GM12892 (cell line): ENCODE data around the gene ADD2.

Experiments
- DNase-seq: peaks from one replicate; pipeline ENCODE4 v3.0.0; 2011; ENCODE audit not compliant: insufficient read length
- FAIRE-seq: peaks from 2 replicates; lab custom pipeline; 2011; peaks lifted over from hg19 to GRCh38; lab: Jason Lieb, UNC
- POLR2A ChIP-seq: IDR thresholded peaks from 2 replicates; pipeline ENCODE4 v1.6.1; 2011; ENCODE audit warnings: low read depth, low read length, control low read depth
- POLR2AphosphoS5 ChIP-seq: IDR thresholded peaks from 2 replicates; pipeline ENCODE4 v1.6.1; 2011; ENCODE audit warnings: low read depth, low read length, control low read depth
- TAF1 ChIP-seq: IDR thresholded peaks from 2 replicates; pipeline ENCODE4 v1.6.1; 2011; ENCODE audit warnings: low read depth, mild to moderate bottlenecking, control low read depth, low read length, borderline replicate concordance

Gene ADD2

DNA sequence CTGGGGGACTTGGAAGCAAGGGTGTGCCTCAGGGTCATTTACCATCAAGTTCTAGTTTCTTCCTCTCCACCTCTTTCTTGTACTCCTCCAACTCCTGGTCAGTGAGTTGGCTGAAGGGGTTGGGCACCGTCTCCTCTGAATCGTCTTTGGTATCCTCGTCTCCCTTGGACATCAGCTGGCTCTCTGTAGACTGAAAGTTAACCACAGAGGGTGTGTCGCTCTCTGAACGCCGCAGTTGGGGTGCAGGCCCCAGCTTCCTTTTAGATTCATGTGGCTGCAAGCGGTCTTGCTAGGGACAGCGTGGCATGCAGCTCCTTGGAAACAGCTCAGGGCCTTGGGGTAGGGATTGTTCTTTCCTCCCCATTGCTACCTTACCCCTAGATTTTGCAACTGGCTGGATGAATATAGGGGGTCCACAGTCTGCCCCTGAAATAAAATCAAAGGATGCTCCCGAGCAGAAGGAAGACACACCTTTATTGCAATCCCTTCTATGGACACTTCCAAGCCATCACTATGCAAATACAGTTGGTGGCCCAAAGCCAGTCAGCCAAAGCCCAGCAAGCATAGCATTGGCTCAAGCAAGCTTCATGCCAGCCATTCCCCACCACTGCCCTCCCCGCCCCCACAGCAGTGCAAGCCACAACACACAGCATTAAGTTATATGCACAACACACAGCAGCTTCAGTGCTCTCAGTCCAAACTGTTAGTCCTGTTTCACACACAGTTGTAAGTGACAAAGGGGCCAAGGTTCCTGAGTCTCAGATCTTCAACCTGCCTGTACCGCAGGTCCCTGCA, 93.2 kb downstream of the ADD2 start:
- DNase-seq (no peak), FAIRE-seq (no peak)
- TF ChIP-seq POLR2A (no peak), TAF1 (no peak), POLR2AphosphoS5 (no peak)

- DNase-seq: no peak
Measured at GRCh38 chr2:70673041-70673647, 94.9 kb downstream of the ADD2 start.

DNA sequence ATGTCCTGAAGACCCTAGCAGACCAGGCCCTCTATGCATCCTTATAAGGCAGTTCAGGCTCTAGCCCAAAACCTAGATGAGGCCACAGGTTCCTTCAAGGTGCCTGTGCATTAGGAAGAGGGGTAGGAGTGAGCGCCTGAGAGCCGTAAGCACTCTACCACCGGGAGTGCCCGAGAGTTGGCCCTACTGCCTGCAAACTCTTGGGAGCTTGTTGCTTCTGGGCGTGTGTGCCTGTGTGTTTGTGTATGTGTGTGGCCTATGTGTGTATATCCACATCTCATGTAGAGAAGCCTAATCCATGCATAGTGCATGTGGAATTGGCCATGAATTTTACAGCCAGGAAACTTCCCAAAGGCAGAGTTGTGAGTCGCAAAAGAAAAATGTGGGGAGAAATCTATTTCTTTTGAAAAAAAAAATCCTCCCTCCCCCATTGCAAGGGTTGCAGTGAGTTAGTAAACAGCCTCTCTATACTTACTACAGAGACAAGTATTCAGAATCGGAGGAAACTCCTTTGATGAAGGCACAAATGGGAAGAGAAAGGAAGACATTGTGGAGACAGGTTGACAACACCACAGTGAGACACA, 96.8 kb downstream of the ADD2 start:
- DNase-seq (no peak), FAIRE-seq (no peak)
- no peak for TF ChIP-seq TAF1
- TF ChIP-seq POLR2AphosphoS5: no peak
- no peak for TF ChIP-seq POLR2A

More at GRCh38 chr2:70673041-70673647, 94.9 kb downstream of the ADD2 start:
- no peak for FAIRE-seq
- TF ChIP-seq POLR2A: no peak
- no peak for TF ChIP-seq TAF1
- no peak for TF ChIP-seq POLR2AphosphoS5

DNA sequence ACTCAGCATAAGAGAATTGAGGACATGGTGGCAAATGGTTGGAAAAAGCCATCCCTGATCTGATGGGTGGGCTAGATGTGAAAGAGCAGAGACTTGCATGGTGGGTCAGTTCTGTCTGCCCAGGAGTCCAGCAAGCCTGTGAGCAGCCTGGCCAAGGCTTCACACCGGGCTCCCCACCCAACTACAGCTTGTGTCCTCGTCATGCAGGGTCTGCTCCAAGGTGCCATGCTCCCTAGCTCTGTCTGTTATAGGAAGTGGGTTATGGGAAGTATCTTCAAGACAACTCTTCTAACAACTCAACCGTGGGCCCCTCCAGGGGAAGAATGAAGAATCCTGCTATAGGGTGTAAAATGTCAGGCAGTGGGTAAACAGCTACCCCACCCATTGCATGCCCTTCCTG, 97.4 kb downstream of the ADD2 start:
- TF ChIP-seq POLR2A (no peak), POLR2AphosphoS5 (no peak), TAF1 (no peak)

GRCh38 chr2:70670202-70670601, 97.8 kb downstream of the ADD2 start:
- no peak for TF ChIP-seq POLR2AphosphoS5
- TF ChIP-seq TAF1: no peak
- TF ChIP-seq POLR2A: no peak
- no peak for FAIRE-seq
- DNase-seq: no peak

More for the DNA sequence above, 97.4 kb downstream of the ADD2 start:
- DNase-seq (no peak), FAIRE-seq (no peak)

DNA sequence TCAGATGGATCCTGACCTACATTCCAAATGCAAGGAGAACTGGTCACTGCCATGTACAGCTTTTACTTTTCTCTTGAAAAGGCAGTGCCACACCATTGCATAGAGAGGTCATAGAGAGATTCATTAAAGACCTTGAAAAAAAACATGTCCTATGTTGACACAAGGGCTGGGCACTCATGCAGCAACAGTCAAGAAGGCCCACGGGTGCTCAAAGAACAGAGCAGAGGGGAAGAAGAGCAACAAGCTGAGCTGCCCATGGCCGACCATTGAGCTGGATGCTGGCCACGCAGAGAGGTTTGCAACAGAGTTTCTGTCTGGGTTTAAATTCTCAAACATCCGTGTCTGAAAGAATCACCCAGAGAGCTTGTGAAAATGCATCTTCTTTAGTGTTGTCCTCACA, 99.1 kb downstream of the ADD2 start:
- FAIRE-seq (no peak), DNase-seq (no peak)
- TF ChIP-seq POLR2AphosphoS5 (no peak), POLR2A (no peak), TAF1 (no peak)

- TF ChIP-seq POLR2AphosphoS5 (no peak), POLR2A (no peak), TAF1 (no peak)
- DNase-seq (no peak), FAIRE-seq (no peak)
Measured at GRCh38 chr2:70668432-70668831, 99.6 kb downstream of the ADD2 start.

DNA sequence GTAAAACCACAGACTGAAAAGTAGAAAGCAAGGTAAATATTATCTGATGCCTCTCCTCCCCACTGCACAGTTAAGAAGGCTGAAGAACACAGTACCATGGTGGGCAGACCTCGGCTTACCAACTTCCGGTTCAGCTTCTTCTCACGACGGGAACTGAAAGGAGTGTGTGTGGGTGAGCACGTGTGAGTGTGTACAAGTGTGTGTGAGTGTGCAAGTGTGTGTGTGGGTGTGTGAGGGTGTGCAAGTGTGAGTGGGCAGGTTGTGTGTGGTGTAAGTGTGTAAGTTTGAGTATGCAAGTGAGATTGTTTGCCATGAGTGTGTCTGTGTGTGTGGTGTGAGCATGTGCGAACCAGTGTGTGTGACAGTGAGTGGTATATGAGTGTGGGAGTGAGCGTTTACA, 103.5 kb downstream of the ADD2 start:
- TF ChIP-seq TAF1: no peak
- no peak for TF ChIP-seq POLR2A
- TF ChIP-seq POLR2AphosphoS5: no peak
- DNase-seq (no peak), FAIRE-seq (no peak)

DNA sequence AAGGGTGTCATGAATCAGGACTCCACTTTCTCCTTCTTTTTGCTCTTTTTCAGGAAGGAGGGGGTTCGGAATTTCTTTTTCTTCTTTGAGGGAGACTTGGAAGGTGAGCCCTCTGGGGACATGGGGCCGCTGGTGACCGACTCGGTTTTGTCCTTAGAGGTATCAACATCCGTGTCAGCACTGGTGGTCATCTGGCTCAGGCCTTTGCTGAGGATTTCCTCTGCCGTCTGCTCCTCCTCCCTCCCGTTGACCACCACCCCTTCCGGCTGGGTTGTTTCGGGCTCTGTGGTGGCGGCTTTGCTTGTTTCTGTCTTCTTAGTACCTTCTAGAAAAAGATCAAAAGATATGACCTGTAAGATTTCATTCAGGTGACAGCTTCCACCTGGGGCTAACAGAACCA, 104.6 kb downstream of the ADD2 start:
- TF ChIP-seq POLR2AphosphoS5 (no peak), TAF1 (no peak), POLR2A (no peak)
- FAIRE-seq (no peak), DNase-seq (no peak)

- DNase-seq: no peak
- no peak for FAIRE-seq
- TF ChIP-seq TAF1 (no peak), POLR2AphosphoS5 (no peak), POLR2A (no peak)
Measured at GRCh38 chr2:70659551-70659950, 108.4 kb downstream of the ADD2 start.

- FAIRE-seq (no peak), DNase-seq (no peak)
- no peak for TF ChIP-seq POLR2A
- no peak for TF ChIP-seq TAF1
- TF ChIP-seq POLR2AphosphoS5: no peak
Measured at GRCh38 chr2:70658476-70658875, 109.5 kb downstream of the ADD2 start.
